Stimulated activated CD8-positive, alpha-beta memory T cell treated with anti-CD3 and anti-CD28 coated beads, Interleukin-15, amount 100 ng/mL, for 1 hour (primary cell): ENCODE data around the gene PSMD3.
"Not testable (repeated sequence)": the region's sequence is repeated elsewhere in the genome, so short reads cannot be mapped to it uniquely, and the experiment has no call there.

Source experiments
- DNase-seq: peaks from one replicate; pipeline ENCODE4 v3.0.0-alpha.2; 2020; ENCODE audit warnings: low read depth

Gene PSMD3

GRCh38 chr17:39997543-39997942 is 16.9 kb downstream of the PSMD3 start:
- DNase-seq = no peak

GRCh38 chr17:39999067-39999466 is 18.5 kb downstream of the PSMD3 start:
- DNase-seq = no peak

GRCh38 chr17:40000161-40000560 is 19.6 kb downstream of the PSMD3 start:
- DNase-seq = no peak

- not testable (repeated sequence) for DNase-seq
These were observed 20.7 kb downstream of the PSMD3 start for GRCh38 chr17:40001335-40001734.

- no peak for DNase-seq
These were observed 23.5 kb downstream of the PSMD3 start for GRCh38 chr17:40004072-40004471.

- DNase-seq = no peak
These were observed 24.1 kb downstream of the PSMD3 start for GRCh38 chr17:40004712-40005111.

GRCh38 chr17:40005520-40005919 is 24.9 kb downstream of the PSMD3 start:
- no peak for DNase-seq

GRCh38 chr17:40010946-40011500 is 30.4 kb downstream of the PSMD3 start:
- DNase-seq = not testable (repeated sequence)

GRCh38 chr17:40012017-40012647 is 31.5 kb downstream of the PSMD3 start:
- not testable (repeated sequence) for DNase-seq

GRCh38 chr17:40014375-40014980 is 33.9 kb downstream of the PSMD3 start:
- DNase-seq = no peak

- DNase-seq = no peak
These were observed 34.7 kb downstream of the PSMD3 start, which contains the start of gene CSF3 for GRCh38 chr17:40015005-40015997. Gene CSF3, plus strand, starts transcription at chr17:40015440. Its CDS starts 35 bp downstream, at chr17:40015475.

- no peak for DNase-seq
These were observed 35.7 kb downstream of the PSMD3 start for GRCh38 chr17:40015998-40016985.

GRCh38 chr17:40017422-40018080 is 36.9 kb downstream of the PSMD3 start:
- DNase-seq = no peak

GRCh38 chr17:40018211-40019121 is 37.9 kb downstream of the PSMD3 start:
- DNase-seq = no peak

- no peak for DNase-seq
These were observed 38.8 kb downstream of the PSMD3 start for GRCh38 chr17:40019140-40019991.

- DNase-seq = no peak
These were observed 39.5 kb downstream of the PSMD3 start for GRCh38 chr17:40020146-40020545.

GRCh38 chr17:40021451-40021971 is 40.9 kb downstream of the PSMD3 start:
- DNase-seq = no peak

- no peak for DNase-seq
These were observed 41.9 kb downstream of the PSMD3 start for GRCh38 chr17:40022497-40022896.
